ENCODE data around the gene NMRK1.

GRCh38 chr9:75027187-75028107, 60.5 kb downstream of the NMRK1 start:
- TF ChIP-seq CTCF (conservative IDR thresholded peaks at IDR 0.05 in 1 of 2, IDR thresholded peaks at IDR 0.05 in 1 of 2; ENCODE audit: extremely low read depth in 1 of 2, insufficient read depth in 1 of 2, low read depth in 1 of 2, low read length in 2 of 2) (no peak), EZH2 (IDR thresholded peaks at IDR 0.05; ENCODE audit: borderline replicate concordance, low read length) (no peak)
